Measurements from ENCODE around the gene NDUFA11. TPM values are rescaled to one million over a fixed set of nuclear protein-coding genes. Genes with fewer than 3 reads are reported as not detected.

The NDUFA11 gene
- total and polyA plus RNA-seq, 9 of the 15 experiments (the other 6 are each of a cell fraction or from before 2014, with no cell fraction given), result 63.3 to 486 (median 274) TPM

- no peak for TF ChIP-seq RERE (CRISPR knock-in tag; IDR thresholded peaks at IDR 0.05; ENCODE audit: borderline replicate concordance)
- TF ChIP-seq EGR1 (conservative IDR thresholded peaks at IDR 0.05), result no peak
- 0 out of 2 replicates have a peak, but pooled peaks have one; percentile 25 for TF ChIP-seq THRB (CRISPR knock-in tag; conservative IDR thresholded peaks at IDR 0.05)
- no peak for TF ChIP-seq ZBTB7A (IDR thresholded peaks at IDR 0.05; ENCODE audit: borderline replicate concordance, control insufficient read depth, low read depth, low read length)
- peak; percentile 66 for TF ChIP-seq GABPB1 (CRISPR knock-in tag; IDR thresholded peaks at IDR 0.05)
- TF ChIP-seq ZNF398 (CRISPR knock-in tag; IDR thresholded peaks at IDR 0.05), result no peak
- 0 out of 4 replicates have a peak, but pooled peaks of 1 of the 2 experiments have one; percentile 39 for TF ChIP-seq MNT (conservative IDR thresholded peaks at IDR 0.05)
- peak; percentile 74; the same call in 1 of the 2 replicates for TF ChIP-seq ZNF584 (CRISPR knock-in tag; IDR thresholded peaks at IDR 0.05; ENCODE audit: low read depth)
- peak; percentile 24; the same call in 1 of the 2 replicates for TF ChIP-seq ZNF592 (IDR thresholded peaks at IDR 0.05)
- no peak for TF ChIP-seq HMG20A (CRISPR knock-in tag; conservative IDR thresholded peaks at IDR 0.05)
- peak; percentile 82 for TF ChIP-seq MEIS2 (IDR thresholded peaks at IDR 0.05; ENCODE audit: partially characterized antibody)
Measured at GRCh38 chr19:5953030-5953589, 49.5 kb upstream of the NDUFA11 start (continued).

All from K562 (cell line).